ENCODE results near the gene RPTN. TPM values are rescaled to one million over a fixed set of nuclear protein-coding genes. Genes with fewer than 3 reads are reported as not detected.

The RPTN gene
- total RNA-seq, 6 experiments from 2014 or later, result not detected

- 14% methylated on average over 1 of the region's 1 CpG for WGBS (ENCODE audit: insufficient coverage, low coverage, low lambda C conversion rate, missing lambda C conversion rate)
- no peak overlapping the region for H3K27ac ChIP-seq
- no peak for TF ChIP-seq CTCF (IDR thresholded peaks at IDR 0.05)
- no peak overlapping the region for H3K4me3 ChIP-seq
- no peaks in the 10 kb centered on the region for H3K36me3 ChIP-seq
- H3K27me3 ChIP-seq, result no peaks in the 10 kb centered on the region
- no peaks in the 10 kb centered on the region for H3K9me3 ChIP-seq
- ATAC-seq, result peak in 1 of 4 donors; percentile 54
- H3K4me1 ChIP-seq, result no peaks in the 10 kb centered on the region
- DNase-seq, result no peak
- intact Hi-C loops (cut with DNase I), result no loop called here
Observed at GRCh38 chr1:152162792-152163463, 3.9 kb upstream of the RPTN start.

- TF ChIP-seq POLR2A (IDR thresholded peaks at IDR 0.05) (no peak), CTCF (IDR thresholded peaks at IDR 0.05) (no peak)
- H3K27me3 ChIP-seq, result no peaks in the 10 kb centered on the region
- intact Hi-C loops (cut with DNase I), result no loop called here
- DNase-seq (no peak), ATAC-seq (peak in 2 of 4 donors; percentile 50 to 53)
- 53% methylated on average over 3 of the region's 3 CpGs for WGBS (ENCODE audit: insufficient coverage, low coverage, low lambda C conversion rate, missing lambda C conversion rate)
- no peak overlapping the region for H3K4me3 ChIP-seq
- no peak overlapping the region for H3K27ac ChIP-seq
- H3K4me1 ChIP-seq, result no peaks in the 10 kb centered on the region
- H3K9me3 ChIP-seq, result no peaks in the 10 kb centered on the region
- H3K36me3 ChIP-seq, result no peaks in the 10 kb centered on the region
Observed at GRCh38 chr1:152160576-152160975, 1.5 kb upstream of the RPTN start.

DNA sequence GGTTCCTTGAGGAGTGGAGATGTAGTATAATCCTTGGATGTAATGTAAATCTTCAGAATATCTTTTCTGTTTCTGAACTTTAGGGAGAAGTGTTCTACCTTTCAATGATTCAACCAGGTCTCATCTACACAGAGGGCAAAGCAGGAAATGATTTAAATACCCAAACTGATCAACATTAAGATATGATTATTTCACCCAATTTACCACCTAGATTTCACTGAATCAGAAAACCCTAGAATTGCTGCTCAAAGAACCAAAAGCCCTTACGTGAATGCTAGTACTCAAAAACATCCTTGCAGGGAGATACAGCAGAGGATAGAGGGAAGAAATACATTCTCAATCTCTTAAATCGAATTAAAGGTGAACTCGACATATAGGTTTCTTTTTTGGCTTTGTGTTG, 5.0 kb downstream of the RPTN start:
- Histone ChIP-seq H3K27me3 (no peaks in the 10 kb centered on the region), H3K27ac (no peak overlapping the region), H3K4me1 (no peaks in the 10 kb centered on the region), H3K36me3 (no peaks in the 10 kb centered on the region), H3K4me3 (no peak overlapping the region), H3K9me3 (no peaks in the 10 kb centered on the region)
- 59% methylated on average over 3 of the region's 3 CpGs for WGBS (ENCODE audit: insufficient coverage, low coverage, low lambda C conversion rate, missing lambda C conversion rate)
- intact Hi-C loops (cut with DNase I), result no loop called here
- no peak for TF ChIP-seq POLR2A (IDR thresholded peaks at IDR 0.05)
- no peak for TF ChIP-seq CTCF (IDR thresholded peaks at IDR 0.05)
- DNase-seq (no peak), ATAC-seq (no peak)

GRCh38 chr1:152151646-152152045, 7.4 kb downstream of the RPTN start:
- intact Hi-C loops (cut with DNase I), result no loop called here
- H3K36me3 ChIP-seq, result no peaks in the 10 kb centered on the region
- ATAC-seq (no peak), DNase-seq (no peak)
- TF ChIP-seq CTCF (IDR thresholded peaks at IDR 0.05) (no peak), POLR2A (IDR thresholded peaks at IDR 0.05) (no peak)
- H3K27me3 ChIP-seq, result no peaks in the 10 kb centered on the region
- H3K4me1 ChIP-seq, result no peaks in the 10 kb centered on the region
- 44% methylated on average over 2 of the region's 2 CpGs for WGBS (ENCODE audit: insufficient coverage, low coverage, low lambda C conversion rate, missing lambda C conversion rate)
- H3K27ac ChIP-seq, result no peak overlapping the region
- H3K4me3 ChIP-seq, result no peak overlapping the region
- H3K9me3 ChIP-seq, result peaks cover 0 to 4% (median 0%) of the 10 kb centered on the region in 4 donors

Measured in right lobe of liver (tissue), 6 donors.